Astrocyte of the spinal cord (primary cell): ENCODE measurements around the gene SRCIN1.

Experiments
- DNase-seq: peaks from one replicate; pipeline ENCODE4 v3.0.0; 2011; ENCODE audit warnings: low read depth, low spot score
- H3K4me3 ChIP-seq: 2 replicates; pipeline ENCODE4 v1.5.1; 2011; ENCODE audit warnings: low read depth, mild to moderate bottlenecking, low read length, moderate library complexity
- CTCF ChIP-seq: IDR thresholded peaks from 2 replicates; pipeline ENCODE4 v1.5.1; 2012; ENCODE audit warnings: low read depth, mild to moderate bottlenecking, low read length, inconsistent platforms
- in situ Hi-C: cut with HindIII; loops from 2 replicates; pipeline ENCODE4 v1.10.0; 2017; ENCODE audit warnings: low sequenced_read_pairs

The SRCIN1 gene

GRCh38 chr17:38616361-38616760 is 10.6 kb upstream of the SRCIN1 start:
- no peak overlapping the region for H3K4me3 ChIP-seq
- no peak for DNase-seq
- no peak for TF ChIP-seq CTCF
- in situ Hi-C loops, result no loop called here

DNA sequence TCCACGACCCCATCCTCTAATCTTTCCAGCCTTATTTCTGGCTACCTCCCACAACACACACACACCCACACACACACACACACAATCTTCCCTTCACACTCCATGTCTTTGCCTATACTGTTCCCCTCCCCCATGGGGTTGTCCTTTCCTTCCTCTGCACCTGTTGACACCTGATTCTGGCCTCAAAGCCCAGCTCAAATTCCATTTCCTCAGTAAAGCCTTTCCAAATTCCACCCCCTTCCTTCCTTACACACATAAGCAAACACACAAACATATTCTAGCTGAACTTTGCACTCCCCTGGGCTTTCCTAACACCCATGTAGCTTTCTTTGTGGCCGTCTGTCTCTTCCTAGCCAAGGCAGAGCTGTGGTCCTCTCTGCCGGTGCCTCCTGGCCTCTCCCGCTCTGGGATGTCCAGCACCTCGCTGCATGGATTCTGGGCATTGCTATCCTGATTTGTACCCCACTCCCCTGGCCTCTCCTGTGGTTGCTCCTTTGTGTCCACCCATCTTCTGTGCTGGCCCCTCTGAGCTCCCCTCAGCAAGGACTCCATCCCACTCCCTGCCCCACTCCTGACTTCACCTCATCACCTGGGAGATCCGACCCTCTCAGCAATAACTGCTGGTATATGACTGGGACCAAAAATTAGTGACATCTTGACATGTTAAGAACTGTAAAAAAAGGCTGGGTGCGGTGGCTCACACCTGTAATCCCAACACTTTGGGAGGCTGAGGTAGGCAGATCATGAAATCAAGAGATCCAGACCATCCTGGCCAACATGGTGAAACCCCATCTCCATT is 8.4 kb upstream of the SRCIN1 start:
- no peak for TF ChIP-seq CTCF
- DNase-seq, result no peak
- in situ Hi-C loops, result no loop called here
- H3K4me3 ChIP-seq, result no peak overlapping the region

DNA sequence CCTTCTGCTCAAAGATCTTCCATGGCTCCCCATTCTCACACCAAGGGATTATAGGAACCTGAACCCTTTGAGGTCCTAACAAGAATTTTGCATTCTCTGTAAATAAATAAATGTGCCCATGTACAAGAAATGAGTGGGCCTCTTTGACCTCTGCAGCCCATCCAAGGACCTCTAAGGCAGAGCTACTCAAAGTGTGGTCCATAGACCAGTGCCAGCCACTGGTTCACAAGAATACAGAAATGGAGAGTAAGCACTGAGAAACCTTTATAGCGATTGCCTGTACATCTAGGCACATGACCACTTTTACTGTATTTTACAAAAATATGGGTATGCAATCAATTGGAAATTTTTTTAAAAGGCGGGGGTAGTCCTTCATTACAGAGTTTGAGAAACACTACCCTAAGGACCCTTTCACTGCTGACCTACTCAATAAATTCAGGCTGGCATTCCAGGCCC is 7.8 kb upstream of the SRCIN1 start:
- no peak overlapping the region for H3K4me3 ChIP-seq
- DNase-seq, result no peak
- TF ChIP-seq CTCF, result no peak
- in situ Hi-C loops, result no loop called here

DNA sequence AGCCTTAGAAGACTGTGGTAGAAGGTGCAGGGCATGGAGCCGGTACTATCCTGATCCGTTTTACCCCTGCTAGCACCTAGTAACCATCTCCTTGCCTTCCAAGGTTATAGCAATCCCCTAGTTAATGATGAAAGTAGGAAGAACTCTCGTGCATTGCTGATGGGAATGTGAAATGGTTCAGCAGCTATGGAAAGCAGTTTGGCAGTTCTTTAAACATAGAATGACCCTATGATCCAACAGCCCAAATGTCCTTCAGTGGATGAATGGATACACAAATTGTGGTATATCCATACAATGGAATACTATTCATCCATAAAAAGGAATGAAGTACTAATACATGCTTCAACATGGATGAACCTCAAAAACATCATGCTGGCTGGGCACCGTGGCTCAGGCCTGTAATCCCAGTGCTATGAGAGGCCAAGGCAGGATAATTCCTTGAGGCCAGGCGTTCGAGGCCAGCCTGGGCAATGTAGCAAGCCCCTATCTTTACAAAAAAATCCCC is 6.2 kb upstream of the SRCIN1 start:
- TF ChIP-seq CTCF, result no peak
- in situ Hi-C loops, result no loop called here
- no peak for DNase-seq
- H3K4me3 ChIP-seq, result no peak overlapping the region

DNA sequence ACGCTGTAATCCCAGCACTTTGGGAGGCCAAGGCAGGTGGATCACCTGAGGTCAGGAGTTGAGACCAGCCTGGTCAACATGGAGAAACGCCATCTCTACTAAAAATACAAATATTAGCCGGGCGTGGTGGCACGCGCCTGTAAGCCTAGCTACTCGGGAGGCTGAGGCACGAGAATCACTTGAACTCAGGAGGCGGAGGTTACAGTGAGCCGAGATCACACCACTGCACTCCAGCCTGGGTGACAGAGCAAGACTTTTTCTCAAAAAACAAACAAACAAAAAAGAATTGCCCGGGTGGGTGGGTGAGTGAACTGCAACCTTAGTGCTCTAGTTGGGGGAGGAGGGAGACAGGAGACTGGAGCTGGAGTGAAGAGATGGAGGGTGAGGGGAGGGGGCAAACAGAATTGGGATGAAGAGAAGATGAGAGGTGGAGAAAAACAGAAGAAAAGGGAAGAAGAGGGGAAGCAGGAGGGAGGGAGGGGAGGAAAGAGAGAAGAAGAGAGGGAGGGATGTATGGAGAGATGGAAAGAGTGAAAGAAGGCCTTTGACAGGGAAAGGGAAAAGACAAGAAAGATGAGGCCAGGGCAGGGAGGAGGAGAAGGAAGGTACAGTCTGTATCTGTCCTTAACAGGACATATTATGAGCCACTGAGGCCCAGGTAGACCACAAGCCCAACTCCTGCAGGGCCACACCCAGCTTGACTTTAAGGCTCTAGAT is 5.5 kb upstream of the SRCIN1 start:
- DNase-seq, result no peak
- TF ChIP-seq CTCF, result no peak
- in situ Hi-C loops, result no loop called here
- no peak overlapping the region for H3K4me3 ChIP-seq

- H3K4me3 ChIP-seq, result no peak overlapping the region
- no peak for DNase-seq
- in situ Hi-C loops, result no loop called here
- no peak for TF ChIP-seq CTCF
These were observed 3.7 kb upstream of the SRCIN1 start for GRCh38 chr17:38609280-38610031.
